SK-N-SH (cell line): ENCODE data around the gene METTL2B.
"Not testable (repeated sequence)": the region's sequence is repeated elsewhere in the genome, so short reads cannot be mapped to it uniquely, and the experiment has no call there.

Experiments
- EP300 ChIP-seq, 2 experiments: IDR thresholded peaks; 2 replicates each; pipeline versions ENCODE4 v1.4.0 to v1.6.1; 2012; ENCODE audit warnings: borderline replicate concordance in 1 of 2, low read depth in 1 of 2, low read length in 1 of 2
- POLR2AphosphoS5 ChIP-seq: IDR thresholded peaks from 2 replicates; pipeline ENCODE4 v1.6.1; 2012; ENCODE audit warnings: low read depth, low read length
- RAD21 ChIP-seq: IDR thresholded peaks from 2 replicates; pipeline ENCODE4 v1.6.1; 2012; ENCODE audit warnings: mild to moderate bottlenecking, low read length
- YY1 ChIP-seq: IDR thresholded peaks from 2 replicates; pipeline ENCODE4 v1.4.0; 2012; ENCODE audit warnings: low read depth, mild to moderate bottlenecking
- TF ChIP-seq, protein P1 (sequence below): fragments of 200-600 bp; sonication (generic); IDR thresholded peaks from 2 replicates; pipeline ENCODE4 v1.6.1; 2017; ENCODE audit warnings: antibody characterized with exemption, mild to moderate bottlenecking, moderate library complexity
- TF ChIP-seq, protein P2 (sequence below): fragments of 150-350 bp; IDR thresholded peaks from 2 replicates; pipeline ENCODE4 v1.6.1; 2017; ENCODE audit warnings: antibody characterized with exemption, low read length, low read depth, borderline replicate concordance
- TF ChIP-seq, protein P3 (sequence below): IDR thresholded peaks from 2 replicates; pipeline ENCODE4 v1.6.1; 2012; ENCODE audit warnings: mild to moderate bottlenecking, low read depth, low read length, moderate library complexity

DNA sequence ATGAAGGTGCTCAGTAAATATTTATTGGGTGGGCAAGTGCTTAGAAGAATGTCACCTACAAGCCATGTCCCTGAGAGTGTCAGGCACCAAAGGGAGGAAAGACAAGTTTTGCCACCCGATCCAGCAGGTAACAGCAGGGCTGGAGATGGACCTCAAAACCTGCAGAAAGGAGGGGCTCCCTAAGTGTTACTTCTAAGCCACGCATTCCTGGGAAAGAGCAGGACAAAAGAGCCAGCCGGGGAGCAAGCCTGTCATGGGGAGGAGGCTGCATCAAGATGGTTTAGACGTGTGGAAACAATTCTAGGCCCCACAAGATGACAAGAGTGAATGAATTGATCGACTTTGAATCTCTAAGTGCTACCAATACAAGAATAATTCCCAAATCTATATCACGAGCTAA lies 38.7 kb downstream of the METTL2B start:
- not testable (repeated sequence) for TF ChIP-seq RAD21; POLR2AphosphoS5; EP300 (IDR thresholded peaks at IDR 0.05; ENCODE audit: borderline replicate concordance in 1 of 2, low read depth in 1 of 2, low read length in 1 of 2); YY1
- TF ChIP-seq, protein P1, sequence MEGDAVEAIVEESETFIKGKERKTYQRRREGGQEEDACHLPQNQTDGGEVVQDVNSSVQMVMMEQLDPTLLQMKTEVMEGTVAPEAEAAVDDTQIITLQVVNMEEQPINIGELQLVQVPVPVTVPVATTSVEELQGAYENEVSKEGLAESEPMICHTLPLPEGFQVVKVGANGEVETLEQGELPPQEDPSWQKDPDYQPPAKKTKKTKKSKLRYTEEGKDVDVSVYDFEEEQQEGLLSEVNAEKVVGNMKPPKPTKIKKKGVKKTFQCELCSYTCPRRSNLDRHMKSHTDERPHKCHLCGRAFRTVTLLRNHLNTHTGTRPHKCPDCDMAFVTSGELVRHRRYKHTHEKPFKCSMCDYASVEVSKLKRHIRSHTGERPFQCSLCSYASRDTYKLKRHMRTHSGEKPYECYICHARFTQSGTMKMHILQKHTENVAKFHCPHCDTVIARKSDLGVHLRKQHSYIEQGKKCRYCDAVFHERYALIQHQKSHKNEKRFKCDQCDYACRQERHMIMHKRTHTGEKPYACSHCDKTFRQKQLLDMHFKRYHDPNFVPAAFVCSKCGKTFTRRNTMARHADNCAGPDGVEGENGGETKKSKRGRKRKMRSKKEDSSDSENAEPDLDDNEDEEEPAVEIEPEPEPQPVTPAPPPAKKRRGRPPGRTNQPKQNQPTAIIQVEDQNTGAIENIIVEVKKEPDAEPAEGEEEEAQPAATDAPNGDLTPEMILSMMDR: not testable (repeated sequence)
- TF ChIP-seq, protein P2, sequence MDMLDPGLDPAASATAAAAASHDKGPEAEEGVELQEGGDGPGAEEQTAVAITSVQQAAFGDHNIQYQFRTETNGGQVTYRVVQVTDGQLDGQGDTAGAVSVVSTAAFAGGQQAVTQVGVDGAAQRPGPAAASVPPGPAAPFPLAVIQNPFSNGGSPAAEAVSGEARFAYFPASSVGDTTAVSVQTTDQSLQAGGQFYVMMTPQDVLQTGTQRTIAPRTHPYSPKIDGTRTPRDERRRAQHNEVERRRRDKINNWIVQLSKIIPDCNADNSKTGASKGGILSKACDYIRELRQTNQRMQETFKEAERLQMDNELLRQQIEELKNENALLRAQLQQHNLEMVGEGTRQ: not testable (repeated sequence)
- TF ChIP-seq, protein P3, sequence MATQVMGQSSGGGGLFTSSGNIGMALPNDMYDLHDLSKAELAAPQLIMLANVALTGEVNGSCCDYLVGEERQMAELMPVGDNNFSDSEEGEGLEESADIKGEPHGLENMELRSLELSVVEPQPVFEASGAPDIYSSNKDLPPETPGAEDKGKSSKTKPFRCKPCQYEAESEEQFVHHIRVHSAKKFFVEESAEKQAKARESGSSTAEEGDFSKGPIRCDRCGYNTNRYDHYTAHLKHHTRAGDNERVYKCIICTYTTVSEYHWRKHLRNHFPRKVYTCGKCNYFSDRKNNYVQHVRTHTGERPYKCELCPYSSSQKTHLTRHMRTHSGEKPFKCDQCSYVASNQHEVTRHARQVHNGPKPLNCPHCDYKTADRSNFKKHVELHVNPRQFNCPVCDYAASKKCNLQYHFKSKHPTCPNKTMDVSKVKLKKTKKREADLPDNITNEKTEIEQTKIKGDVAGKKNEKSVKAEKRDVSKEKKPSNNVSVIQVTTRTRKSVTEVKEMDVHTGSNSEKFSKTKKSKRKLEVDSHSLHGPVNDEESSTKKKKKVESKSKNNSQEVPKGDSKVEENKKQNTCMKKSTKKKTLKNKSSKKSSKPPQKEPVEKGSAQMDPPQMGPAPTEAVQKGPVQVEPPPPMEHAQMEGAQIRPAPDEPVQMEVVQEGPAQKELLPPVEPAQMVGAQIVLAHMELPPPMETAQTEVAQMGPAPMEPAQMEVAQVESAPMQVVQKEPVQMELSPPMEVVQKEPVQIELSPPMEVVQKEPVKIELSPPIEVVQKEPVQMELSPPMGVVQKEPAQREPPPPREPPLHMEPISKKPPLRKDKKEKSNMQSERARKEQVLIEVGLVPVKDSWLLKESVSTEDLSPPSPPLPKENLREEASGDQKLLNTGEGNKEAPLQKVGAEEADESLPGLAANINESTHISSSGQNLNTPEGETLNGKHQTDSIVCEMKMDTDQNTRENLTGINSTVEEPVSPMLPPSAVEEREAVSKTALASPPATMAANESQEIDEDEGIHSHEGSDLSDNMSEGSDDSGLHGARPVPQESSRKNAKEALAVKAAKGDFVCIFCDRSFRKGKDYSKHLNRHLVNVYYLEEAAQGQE: not testable (repeated sequence)
